ENCODE data around the gene KHDC1L. TPM values are rescaled to one million over a fixed set of nuclear protein-coding genes. Genes with fewer than 3 reads are reported as not detected.
"Not testable (repeated sequence)": the region's sequence is repeated elsewhere in the genome, so short reads cannot be mapped to it uniquely, and the experiment has no call there.

KHDC1L gene
- 0.13 TPM for polyA plus RNA-seq
- long read RNA-seq, donor 1 = 0 reads
- long read RNA-seq, donor 2 = 0 reads
- long read RNA-seq, donor 3 = 0 reads
- long read RNA-seq, donor 4 = 0 reads
- long read RNA-seq, donor 5 = 0 reads
- long read RNA-seq, donor 6 = 0 reads
- long read RNA-seq, donor 7 = 0 reads
- long read RNA-seq, donor 8 = 0 reads
- long read RNA-seq, donor 9 = 0 reads
- long read RNA-seq, donor 10 = 0 reads
- long read RNA-seq, donor 11 = 0 reads

- DNase-seq = no peak
- Histone ChIP-seq H3K27me3 (ENCODE audit: control insufficient read depth, insufficient read depth, low read length) (no peaks in the 10 kb centered on the region), H3K36me3 (ENCODE audit: control insufficient read depth, insufficient read depth, low read length) (no peaks in the 10 kb centered on the region), H3K4me1 (ENCODE audit: control insufficient read depth, insufficient read depth, low read length) (no peaks in the 10 kb centered on the region), H3K9me3 (ENCODE audit: control insufficient read depth, low read depth, low read length) (no peaks in the 10 kb centered on the region), H3K4me3 (ENCODE audit: low read length) (no peak within 1 kb of the TSS), H3K27ac (ENCODE audit: low read length) (no peak within 1 kb of the TSS)
- no CpG with 5 or more reads among the region's 4 CpGs for WGBS (ENCODE audit: insufficient coverage, low lambda C conversion rate)
Measured at GRCh38 chr6:73225396-73225795, at the start of gene KHDC1L. KHDC1L (minus strand) TSS chr6:73225496; CDS start chr6:73225408, 88 bp downstream.

GRCh38 chr6:73269296-73269695, 44.0 kb upstream of the KHDC1L start:
- not testable (repeated sequence) for H3K9me3 ChIP-seq (ENCODE audit: control insufficient read depth, low read depth, low read length)
- 100% methylated on average over 1 of the region's 13 CpGs for WGBS (ENCODE audit: insufficient coverage, low lambda C conversion rate)

GRCh38 chr6:73268896-73269295, 43.6 kb upstream of the KHDC1L start:
- not testable (repeated sequence) for H3K9me3 ChIP-seq (ENCODE audit: control insufficient read depth, low read depth, low read length); H3K4me3 ChIP-seq (ENCODE audit: low read length); H3K36me3 ChIP-seq (ENCODE audit: control insufficient read depth, insufficient read depth, low read length); H3K27me3 ChIP-seq (ENCODE audit: control insufficient read depth, insufficient read depth, low read length); H3K27ac ChIP-seq (ENCODE audit: low read length); DNase-seq; H3K4me1 ChIP-seq (ENCODE audit: control insufficient read depth, insufficient read depth, low read length)
- WGBS (ENCODE audit: insufficient coverage, low lambda C conversion rate) = no CpG with 5 or more reads among the region's 27 CpGs

More at GRCh38 chr6:73269296-73269695, 44.0 kb upstream of the KHDC1L start:
- H3K4me1 ChIP-seq (ENCODE audit: control insufficient read depth, insufficient read depth, low read length); DNase-seq; H3K27ac ChIP-seq (ENCODE audit: low read length); H3K4me3 ChIP-seq (ENCODE audit: low read length); H3K36me3 ChIP-seq (ENCODE audit: control insufficient read depth, insufficient read depth, low read length); H3K27me3 ChIP-seq (ENCODE audit: control insufficient read depth, insufficient read depth, low read length): not testable (repeated sequence)

GRCh38 chr6:73264446-73264845, 39.1 kb upstream of the KHDC1L start:
- H3K27ac ChIP-seq (ENCODE audit: low read length) = no peak overlapping the region
- WGBS (ENCODE audit: insufficient coverage, low lambda C conversion rate) = no CpG with 5 or more reads among the region's 3 CpGs
- no peaks in the 10 kb centered on the region for H3K27me3 ChIP-seq (ENCODE audit: control insufficient read depth, insufficient read depth, low read length)
- no peak for DNase-seq
- peaks cover 7% of the 10 kb centered on the region for H3K9me3 ChIP-seq (ENCODE audit: control insufficient read depth, low read depth, low read length)
- H3K4me3 ChIP-seq (ENCODE audit: low read length) = no peak overlapping the region
- peaks cover 6% of the 10 kb centered on the region for H3K4me1 ChIP-seq (ENCODE audit: control insufficient read depth, insufficient read depth, low read length)
- H3K36me3 ChIP-seq (ENCODE audit: control insufficient read depth, insufficient read depth, low read length) = no peaks in the 10 kb centered on the region

- 73% methylated on average over 2 of the region's 7 CpGs for WGBS (ENCODE audit: insufficient coverage, low lambda C conversion rate)
- no peak for DNase-seq
- Histone ChIP-seq H3K27me3 (ENCODE audit: control insufficient read depth, insufficient read depth, low read length) (no peaks in the 10 kb centered on the region), H3K27ac (ENCODE audit: low read length) (peak overlapping the region; percentile 57), H3K9me3 (ENCODE audit: control insufficient read depth, low read depth, low read length) (peaks cover under 1% of the 10 kb centered on the region), H3K4me1 (ENCODE audit: control insufficient read depth, insufficient read depth, low read length) (peaks cover 6% of the 10 kb centered on the region), H3K36me3 (ENCODE audit: control insufficient read depth, insufficient read depth, low read length) (no peaks in the 10 kb centered on the region), H3K4me3 (ENCODE audit: low read length) (peak overlapping the region; percentile 65)
Measured at GRCh38 chr6:73263570-73263909, 38.2 kb upstream of the KHDC1L start.

GRCh38 chr6:73262671-73263569, 37.6 kb upstream of the KHDC1L start, which contains the start of gene KHDC1:
KHDC1 (minus strand) TSS chr6:73263196; CDS start chr6:73242517, 20,679 bp downstream.
- no peaks in the 10 kb centered on the region for H3K36me3 ChIP-seq (ENCODE audit: control insufficient read depth, insufficient read depth, low read length)
- no peaks in the 10 kb centered on the region for H3K9me3 ChIP-seq (ENCODE audit: control insufficient read depth, low read depth, low read length)
- DNase-seq = peak; percentile 51 to 63
- peak within 1 kb of the TSS; percentile 65 for H3K4me3 ChIP-seq (ENCODE audit: low read length)
- peaks cover 6% of the 10 kb centered on the region for H3K4me1 ChIP-seq (ENCODE audit: control insufficient read depth, insufficient read depth, low read length)
- no peaks in the 10 kb centered on the region for H3K27me3 ChIP-seq (ENCODE audit: control insufficient read depth, insufficient read depth, low read length)
- peak within 1 kb of the TSS; percentile 57 for H3K27ac ChIP-seq (ENCODE audit: low read length)
- WGBS (ENCODE audit: insufficient coverage, low lambda C conversion rate) = no CpG with 5 or more reads among the region's 63 CpGs

GRCh38 chr6:73258721-73259120, 33.4 kb upstream of the KHDC1L start:
- Histone ChIP-seq H3K4me3 (ENCODE audit: low read length) (no peak overlapping the region), H3K36me3 (ENCODE audit: control insufficient read depth, insufficient read depth, low read length) (no peaks in the 10 kb centered on the region), H3K9me3 (ENCODE audit: control insufficient read depth, low read depth, low read length) (no peaks in the 10 kb centered on the region), H3K27ac (ENCODE audit: low read length) (no peak overlapping the region), H3K27me3 (ENCODE audit: control insufficient read depth, insufficient read depth, low read length) (no peaks in the 10 kb centered on the region), H3K4me1 (ENCODE audit: control insufficient read depth, insufficient read depth, low read length) (peaks cover 6% of the 10 kb centered on the region)
- DNase-seq = no peak
- WGBS (ENCODE audit: insufficient coverage, low lambda C conversion rate) = no CpG with 5 or more reads among the region's 1 CpG

- H3K9me3 ChIP-seq (ENCODE audit: control insufficient read depth, low read depth, low read length); DNase-seq; H3K4me1 ChIP-seq (ENCODE audit: control insufficient read depth, insufficient read depth, low read length); H3K27ac ChIP-seq (ENCODE audit: low read length); H3K4me3 ChIP-seq (ENCODE audit: low read length); H3K36me3 ChIP-seq (ENCODE audit: control insufficient read depth, insufficient read depth, low read length); H3K27me3 ChIP-seq (ENCODE audit: control insufficient read depth, insufficient read depth, low read length): not testable (repeated sequence)
- 88% methylated on average over 2 of the region's 5 CpGs for WGBS (ENCODE audit: insufficient coverage, low lambda C conversion rate)
Measured at GRCh38 chr6:73254323-73254722, 29.0 kb upstream of the KHDC1L start.

GRCh38 chr6:73252703-73253102, 27.4 kb upstream of the KHDC1L start:
- no peak for DNase-seq
- no peaks in the 10 kb centered on the region for H3K27me3 ChIP-seq (ENCODE audit: control insufficient read depth, insufficient read depth, low read length)
- H3K36me3 ChIP-seq (ENCODE audit: control insufficient read depth, insufficient read depth, low read length) = no peaks in the 10 kb centered on the region
- no CpG with 5 or more reads among the region's 2 CpGs for WGBS (ENCODE audit: insufficient coverage, low lambda C conversion rate)
- no peaks in the 10 kb centered on the region for H3K9me3 ChIP-seq (ENCODE audit: control insufficient read depth, low read depth, low read length)
- no peaks in the 10 kb centered on the region for H3K4me1 ChIP-seq (ENCODE audit: control insufficient read depth, insufficient read depth, low read length)
- no peak overlapping the region for H3K27ac ChIP-seq (ENCODE audit: low read length)
- H3K4me3 ChIP-seq (ENCODE audit: low read length) = no peak overlapping the region

- Histone ChIP-seq H3K4me3 (ENCODE audit: low read length) (no peak overlapping the region), H3K27ac (ENCODE audit: low read length) (no peak overlapping the region), H3K9me3 (ENCODE audit: control insufficient read depth, low read depth, low read length) (no peaks in the 10 kb centered on the region), H3K27me3 (ENCODE audit: control insufficient read depth, insufficient read depth, low read length) (no peaks in the 10 kb centered on the region), H3K36me3 (ENCODE audit: control insufficient read depth, insufficient read depth, low read length) (no peaks in the 10 kb centered on the region), H3K4me1 (ENCODE audit: control insufficient read depth, insufficient read depth, low read length) (no peaks in the 10 kb centered on the region)
- no peak for DNase-seq
Measured at GRCh38 chr6:73250016-73250415, 24.7 kb upstream of the KHDC1L start.

Measured in large intestine (tissue), 12 donors.